SK-N-SH treated with all-trans-retinoic acid at 6 μM for 48 hours (cell line): Measurements from ENCODE around the gene BRINP3.

Source experiments
- ATAC-seq: fragments of 200-7000 bp; cut with Tn5 transposase; 3 replicates; pipeline ENCODE4 v1.9.1; 2020; ENCODE audit warnings: mild to moderate bottlenecking, moderate library complexity
- BACH2 ChIP-seq: fragments of 250-450 bp; sonication (Bioruptor Pico); IDR thresholded peaks from 2 replicates; pipeline ENCODE4 v1.9.0; 2021; ENCODE audit warnings: mild to moderate bottlenecking, borderline replicate concordance
- CREB5 ChIP-seq: fragments of 250-450 bp; sonication (Bioruptor Pico); IDR thresholded peaks from 2 replicates; pipeline ENCODE4 v1.5.1; 2020; ENCODE audit warnings: low read depth, mild to moderate bottlenecking, moderate library complexity
- CSRNP3 ChIP-seq: fragments of 250-450 bp; sonication (Bioruptor Pico); IDR thresholded peaks from 2 replicates; pipeline ENCODE4 v1.5.1; 2021; ENCODE audit warnings: mild to moderate bottlenecking, moderate library complexity
- ESRRG ChIP-seq: fragments of 250-450 bp; sonication (Bioruptor Pico); IDR thresholded peaks from 2 replicates; pipeline ENCODE4 v1.6.1; 2021; ENCODE audit warnings: mild to moderate bottlenecking
- GLIS3 ChIP-seq: fragments of 250-450 bp; sonication (Bioruptor Pico); IDR thresholded peaks from 2 replicates; pipeline ENCODE4 v1.5.0; 2020; ENCODE audit warnings: mild to moderate bottlenecking, moderate library complexity
- ISL1 ChIP-seq: fragments of 250-450 bp; sonication (Bioruptor Pico); IDR thresholded peaks from 2 replicates; pipeline ENCODE4 v2.1.2; 2022; ENCODE audit warnings: mild to moderate bottlenecking, moderate library complexity
- OSR1 ChIP-seq: fragments of 250-450 bp; sonication (Bioruptor Pico); IDR thresholded peaks from 2 replicates; pipeline ENCODE4 v1.8.0; 2022; ENCODE audit warnings: moderate library complexity, mild to moderate bottlenecking, inconsistent platforms
- POU6F1 ChIP-seq: fragments of 250-450 bp; sonication (Bioruptor Pico); IDR thresholded peaks from 2 replicates; pipeline ENCODE4 v1.8.0; 2021; ENCODE audit warnings: low read depth, mild to moderate bottlenecking, moderate library complexity, borderline replicate concordance
- PPARA ChIP-seq: fragments of 250-450 bp; sonication (Bioruptor Pico); IDR thresholded peaks from 2 replicates; pipeline ENCODE4 v1.5.0; 2020; ENCODE audit warnings: mild to moderate bottlenecking, borderline replicate concordance
- RARB ChIP-seq: fragments of 250-450 bp; sonication (Bioruptor Pico); IDR thresholded peaks from 2 replicates; pipeline ENCODE4 v1.8.0; 2021; ENCODE audit warnings: mild to moderate bottlenecking, moderate library complexity
- SNAI2 ChIP-seq: fragments of 250-450 bp; sonication (Bioruptor Pico); IDR thresholded peaks from 2 replicates; pipeline ENCODE4 v1.5.0; 2020; ENCODE audit warnings: mild to moderate bottlenecking, moderate library complexity
- TCF4 ChIP-seq: fragments of 250-450 bp; sonication (Bioruptor Pico); IDR thresholded peaks from 2 replicates; pipeline ENCODE4 v1.8.0; 2021; ENCODE audit warnings: mild to moderate bottlenecking, moderate library complexity, borderline replicate concordance
- TOX ChIP-seq: fragments of 250-450 bp; sonication (Bioruptor Pico); IDR thresholded peaks from 2 replicates; pipeline ENCODE4 v1.8.0; 2021; ENCODE audit warnings: mild to moderate bottlenecking, moderate library complexity, borderline replicate concordance
- TSHZ2 ChIP-seq: fragments of 250-450 bp; sonication (Bioruptor Pico); IDR thresholded peaks from 2 replicates; pipeline ENCODE4 v1.5.0; 2020; ENCODE audit warnings: mild to moderate bottlenecking, moderate library complexity
- ZC3H10 ChIP-seq: fragments of 250-450 bp; sonication (Bioruptor Pico); IDR thresholded peaks from 2 replicates; pipeline ENCODE4 v1.5.1; 2021; ENCODE audit warnings: mild to moderate bottlenecking, moderate library complexity
- ZFP3 ChIP-seq: fragments of 250-450 bp; sonication (Bioruptor Pico); IDR thresholded peaks from 2 replicates; pipeline ENCODE4 v1.5.0; 2020; ENCODE audit warnings: mild to moderate bottlenecking, moderate library complexity
- ZFP30 ChIP-seq: fragments of 450-650 bp; formaldehyde crosslinking; IDR thresholded peaks from 2 replicates; pipeline ENCODE4 v1.5.0; 2022; ENCODE audit warnings: mild to moderate bottlenecking, moderate library complexity
- ZNF565 ChIP-seq: fragments of 450-650 bp; formaldehyde crosslinking; conservative IDR thresholded peaks from 2 replicates; pipeline ENCODE4 v1.5.0; 2020; ENCODE audit warnings: low read depth, mild to moderate bottlenecking, moderate library complexity
- ZNF70 ChIP-seq: fragments of 450-650 bp; formaldehyde crosslinking; IDR thresholded peaks from 2 replicates; pipeline ENCODE4 v1.5.0; 2020; ENCODE audit warnings: mild to moderate bottlenecking, moderate library complexity
- ZNF8 ChIP-seq: fragments of 450-650 bp; formaldehyde crosslinking; IDR thresholded peaks from 2 replicates; pipeline ENCODE4 v1.5.0; 2020; ENCODE audit warnings: mild to moderate bottlenecking, moderate library complexity

Gene BRINP3

GRCh38 chr1:190365283-190365682 is 112.4 kb downstream of the BRINP3 start:
- TF ChIP-seq ZFP30 (CRISPR knock-in tag), result no peak
- no peak for TF ChIP-seq GLIS3 (CRISPR knock-in tag)
- no peak for TF ChIP-seq CSRNP3
- no peak for TF ChIP-seq ZNF8 (CRISPR knock-in tag)
- no peak for TF ChIP-seq ZNF70 (CRISPR knock-in tag)
- TF ChIP-seq OSR1, result no peak
- no peak for TF ChIP-seq POU6F1 (CRISPR knock-in tag)
- no peak for TF ChIP-seq SNAI2 (CRISPR knock-in tag)
- TF ChIP-seq PPARA (CRISPR knock-in tag), result no peak
- TF ChIP-seq ZNF565 (CRISPR knock-in tag), result no peak
- no peak for TF ChIP-seq ZC3H10 (CRISPR knock-in tag)
- TF ChIP-seq ISL1 (CRISPR knock-in tag), result no peak
- no peak for TF ChIP-seq ESRRG
- no peak for TF ChIP-seq CREB5 (CRISPR knock-in tag)
- no peak for ATAC-seq

GRCh38 chr1:190353538-190354101 is 124.0 kb downstream of the BRINP3 start:
- no peak for ATAC-seq
- no peak for TF ChIP-seq TSHZ2 (CRISPR knock-in tag)
- no peak for TF ChIP-seq OSR1
- TF ChIP-seq RARB (CRISPR knock-in tag), result no peak
- TF ChIP-seq BACH2, result no peak
- no peak for TF ChIP-seq ZC3H10 (CRISPR knock-in tag)
- TF ChIP-seq CREB5 (CRISPR knock-in tag), result no peak
- no peak for TF ChIP-seq SNAI2 (CRISPR knock-in tag)
- no peak for TF ChIP-seq ISL1 (CRISPR knock-in tag)
- TF ChIP-seq ZFP30 (CRISPR knock-in tag), result no peak
- TF ChIP-seq ZNF70 (CRISPR knock-in tag), result no peak
- TF ChIP-seq TCF4, result no peak

GRCh38 chr1:190344454-190344853 is 133.2 kb downstream of the BRINP3 start:
- ATAC-seq, result peak; percentile 41
- no peak for TF ChIP-seq ZFP3
- TF ChIP-seq SNAI2 (CRISPR knock-in tag), result no peak
- TF ChIP-seq TOX (CRISPR knock-in tag), result peak; percentile 97
- no peak for TF ChIP-seq ZNF8 (CRISPR knock-in tag)
- no peak; the same call in 1 of the 2 replicates for TF ChIP-seq POU6F1 (CRISPR knock-in tag)
- TF ChIP-seq RARB (CRISPR knock-in tag), result peak; percentile 69; the same call in 1 of the 2 replicates
